8988T (cell line): ENCODE data around the gene TRNP1.
A peak's percentile ranks its signal among the peaks of the same experiment; 100 is the strongest.
"Not testable (repeated sequence)": the region's sequence is repeated elsewhere in the genome, so short reads cannot be mapped to it uniquely, and the experiment has no call there.

Experiments
- DNase-seq: peaks from one replicate; pipeline ENCODE4 v3.0.0; 2011

Gene TRNP1

GRCh38 chr1:26993237-26994019, at the start of gene TRNP1:
TSS of gene TRNP1 (plus strand) at chr1:26993692. CDS start at chr1:26993787, 95 bp downstream.
- DNase-seq, result peak; percentile 91

GRCh38 chr1:26945138-26945537, 48.4 kb upstream of the TRNP1 start:
- DNase-seq, result no peak

GRCh38 chr1:26945728-26946127, 47.8 kb upstream of the TRNP1 start:
- DNase-seq, result no peak

- no peak for DNase-seq
These were observed 47.2 kb upstream of the TRNP1 start for GRCh38 chr1:26946270-26946669.

GRCh38 chr1:26948725-26949057, 44.8 kb upstream of the TRNP1 start:
- DNase-seq, result not testable (repeated sequence)

- DNase-seq, result no peak
These were observed 44.1 kb upstream of the TRNP1 start for GRCh38 chr1:26949266-26949925.

GRCh38 chr1:26949926-26950319, 43.6 kb upstream of the TRNP1 start:
- DNase-seq, result no peak

- DNase-seq, result no peak
These were observed 42.9 kb upstream of the TRNP1 start for GRCh38 chr1:26950602-26951001.

- DNase-seq, result no peak
These were observed 42.3 kb upstream of the TRNP1 start for GRCh38 chr1:26951216-26951615.

- no peak for DNase-seq
These were observed 41.5 kb upstream of the TRNP1 start for GRCh38 chr1:26951821-26952497.

GRCh38 chr1:26953374-26953773, 40.1 kb upstream of the TRNP1 start:
- no peak for DNase-seq

- DNase-seq, result no peak
These were observed 37.2 kb upstream of the TRNP1 start for GRCh38 chr1:26956321-26956720.

GRCh38 chr1:26957306-26957705, 36.2 kb upstream of the TRNP1 start:
- DNase-seq, result no peak

GRCh38 chr1:26959270-26959669, 34.2 kb upstream of the TRNP1 start:
- DNase-seq, result no peak

GRCh38 chr1:26959722-26960624, 33.5 kb upstream of the TRNP1 start, which contains the start of gene KDF1:
TSS of gene KDF1 (minus strand) at chr1:26960468. CDS start at chr1:26952380, 8,088 bp downstream.
- DNase-seq, result no peak

GRCh38 chr1:26960625-26960966, 32.9 kb upstream of the TRNP1 start:
- no peak for DNase-seq

GRCh38 chr1:26961826-26962225, 31.7 kb upstream of the TRNP1 start:
- DNase-seq, result no peak

- no peak for DNase-seq
These were observed 28.3 kb upstream of the TRNP1 start for GRCh38 chr1:26965213-26965612.

GRCh38 chr1:26965628-26966027, 27.9 kb upstream of the TRNP1 start:
- DNase-seq, result no peak

- DNase-seq, result no peak
These were observed 22.7 kb upstream of the TRNP1 start for GRCh38 chr1:26970810-26971209.

- DNase-seq, result no peak
These were observed 21.9 kb upstream of the TRNP1 start for GRCh38 chr1:26971590-26971989.

GRCh38 chr1:26972390-26972789, 21.1 kb upstream of the TRNP1 start:
- no peak for DNase-seq

- DNase-seq, result no peak
These were observed 20.7 kb upstream of the TRNP1 start for GRCh38 chr1:26972821-26973220.
